Spleen (tissue), 7 donors: ENCODE measurements around the gene PRICKLE3.

ENCODE experiments used
- POLR2A ChIP-seq, 3 donors: fragments of 450-650 bp; IDR thresholded peaks; one replicate each; pipeline ENCODE4 v1.5.1; 2017; ENCODE audit warnings: antibody characterized with exemption in 3 of 3, mild to moderate bottlenecking in 1 of 3
- POLR2AphosphoS5 ChIP-seq, 3 donors: sonication (generic); formaldehyde crosslinking; IDR thresholded peaks; one replicate each; pipeline ENCODE4 v1.5.1; 2017; ENCODE audit warnings: antibody characterized with exemption in 3 of 3
- TF ChIP-seq, protein P1 (sequence below), 11 experiments: fragments of 200-600 bp in 7 of 11; fragments of 450-650 bp in 4 of 11; sonication (generic) in 4 of 11; IDR thresholded peaks in 8 of 11; conservative IDR thresholded peaks in 3 of 11; 1 replicate in 7 of 11; 2 replicates in 4 of 11; pipeline versions ENCODE4 v1.4.0 to v1.8.0; 2016 to 2021; ENCODE audit warnings: antibody characterized with exemption in 11 of 11, inconsistent platforms in 4 of 11, mild to moderate bottlenecking in 1 of 11
- donor health status: DM: no; HTN: no; CAD: no; lungs with moderate emphysema.
- donor health status: DM: no; HTN: no; CAD: no.
- donor health status: DM: no; HTN: no; CAD: no.

DNA sequence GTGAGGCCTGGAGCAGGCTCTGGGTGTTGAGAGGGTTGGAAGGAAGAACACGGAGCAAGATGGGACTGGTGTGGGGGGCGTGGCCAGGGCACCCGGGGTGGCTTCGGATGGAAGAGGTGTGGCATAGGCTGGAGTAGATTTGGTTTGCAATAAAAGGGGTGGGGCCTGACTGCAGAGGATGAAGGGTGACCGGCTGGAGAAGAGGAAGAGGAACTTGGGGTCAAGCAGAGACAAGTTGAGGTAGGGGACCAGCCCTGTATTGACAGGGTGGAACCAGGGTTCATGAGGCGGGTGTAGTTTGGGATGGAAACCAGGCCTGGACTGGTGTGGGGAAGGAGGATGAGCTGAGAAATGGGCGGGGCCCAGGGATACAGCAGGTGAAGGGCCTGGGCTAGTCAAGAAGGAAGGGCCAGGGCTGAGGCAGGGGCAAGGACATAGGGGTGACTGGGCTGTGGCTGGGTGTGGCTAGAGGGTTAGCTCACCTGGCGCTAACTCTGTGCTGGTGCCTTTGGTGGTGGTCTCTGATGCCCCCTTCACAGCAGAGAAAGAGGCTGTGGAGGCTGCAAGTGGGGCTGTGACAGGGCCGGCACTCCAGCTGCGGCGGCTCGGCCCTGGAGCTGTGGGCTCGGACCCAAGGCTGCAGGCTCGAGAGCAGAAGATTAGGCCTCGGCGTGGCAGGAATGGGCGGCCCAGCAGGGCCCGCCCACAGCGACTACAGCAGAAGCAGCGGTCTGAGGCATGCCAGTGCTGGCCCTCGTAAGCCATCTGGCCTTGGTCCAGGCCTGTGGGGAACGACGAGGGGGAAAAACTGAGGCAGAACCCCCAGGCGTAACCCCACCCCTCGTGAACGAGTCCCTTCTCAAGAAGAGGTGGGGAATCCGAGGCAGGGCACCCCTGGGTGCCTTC, 9.5 kb downstream of the PRICKLE3 start:
- TF ChIP-seq, protein P1, sequence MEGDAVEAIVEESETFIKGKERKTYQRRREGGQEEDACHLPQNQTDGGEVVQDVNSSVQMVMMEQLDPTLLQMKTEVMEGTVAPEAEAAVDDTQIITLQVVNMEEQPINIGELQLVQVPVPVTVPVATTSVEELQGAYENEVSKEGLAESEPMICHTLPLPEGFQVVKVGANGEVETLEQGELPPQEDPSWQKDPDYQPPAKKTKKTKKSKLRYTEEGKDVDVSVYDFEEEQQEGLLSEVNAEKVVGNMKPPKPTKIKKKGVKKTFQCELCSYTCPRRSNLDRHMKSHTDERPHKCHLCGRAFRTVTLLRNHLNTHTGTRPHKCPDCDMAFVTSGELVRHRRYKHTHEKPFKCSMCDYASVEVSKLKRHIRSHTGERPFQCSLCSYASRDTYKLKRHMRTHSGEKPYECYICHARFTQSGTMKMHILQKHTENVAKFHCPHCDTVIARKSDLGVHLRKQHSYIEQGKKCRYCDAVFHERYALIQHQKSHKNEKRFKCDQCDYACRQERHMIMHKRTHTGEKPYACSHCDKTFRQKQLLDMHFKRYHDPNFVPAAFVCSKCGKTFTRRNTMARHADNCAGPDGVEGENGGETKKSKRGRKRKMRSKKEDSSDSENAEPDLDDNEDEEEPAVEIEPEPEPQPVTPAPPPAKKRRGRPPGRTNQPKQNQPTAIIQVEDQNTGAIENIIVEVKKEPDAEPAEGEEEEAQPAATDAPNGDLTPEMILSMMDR (IDR thresholded peaks at IDR 0.05 in 8 of 11, conservative IDR thresholded peaks at IDR 0.05 in 3 of 11) = no peak
- no peak for TF ChIP-seq POLR2A (IDR thresholded peaks at IDR 0.05)
- TF ChIP-seq POLR2AphosphoS5 (IDR thresholded peaks at IDR 0.05) = peak in 2 of 3 donors; percentile 29 to 33
